Measurements from ENCODE around the gene KRTAP6-1. TPM values are rescaled to one million over a fixed set of nuclear protein-coding genes. Genes with fewer than 3 reads are reported as not detected.

The KRTAP6-1 gene
- total RNA-seq, 2 donors from 2014 or later = not detected

GRCh38 chr21:30629200-30629599, 15.5 kb upstream of the KRTAP6-1 start:
- no peaks in the 10 kb centered on the region for H3K27me3 Mint-ChIP-seq (ENCODE audit: insufficient read depth)
- H3K27ac Mint-ChIP-seq = no peak overlapping the region
- Histone ChIP-seq H3K36me3 (ENCODE audit: control insufficient read depth, insufficient read depth, low read length) (no peaks in the 10 kb centered on the region), H3K9me3 (ENCODE audit: control insufficient read depth, low read length) (no peaks in the 10 kb centered on the region), H3K4me3 (ENCODE audit: low read length) (no peak overlapping the region), H3K4me1 (ENCODE audit: control insufficient read depth, insufficient read depth, low read length) (no peaks in the 10 kb centered on the region), H3K27me3 (ENCODE audit: control insufficient read depth, insufficient read depth, low read length, poor library complexity, severe bottlenecking) (no peaks in the 10 kb centered on the region), H3K27ac (ENCODE audit: low read depth, low read length) (no peak overlapping the region), H3K9ac (ENCODE audit: extremely low read depth, low read length, poor library complexity, severe bottlenecking) (no peak overlapping the region)
- no peaks in the 10 kb centered on the region for H3K36me3 Mint-ChIP-seq (ENCODE audit: low read depth)
- DNase-seq = no peak
- no peaks in the 10 kb centered on the region for H3K4me1 Mint-ChIP-seq
- H3K9me3 Mint-ChIP-seq = peaks cover 46% of the 10 kb centered on the region
- H3K4me3 Mint-ChIP-seq = no peak overlapping the region
- 82% methylated on average over 1 of the region's 1 CpG; no CpG with 5 or more reads in 1 of the 2 experiments for WGBS, 2 experiments (ENCODE audit: insufficient coverage in 1 of 2, insufficient read length in 1 of 2)
- TF ChIP-seq, protein P1, sequence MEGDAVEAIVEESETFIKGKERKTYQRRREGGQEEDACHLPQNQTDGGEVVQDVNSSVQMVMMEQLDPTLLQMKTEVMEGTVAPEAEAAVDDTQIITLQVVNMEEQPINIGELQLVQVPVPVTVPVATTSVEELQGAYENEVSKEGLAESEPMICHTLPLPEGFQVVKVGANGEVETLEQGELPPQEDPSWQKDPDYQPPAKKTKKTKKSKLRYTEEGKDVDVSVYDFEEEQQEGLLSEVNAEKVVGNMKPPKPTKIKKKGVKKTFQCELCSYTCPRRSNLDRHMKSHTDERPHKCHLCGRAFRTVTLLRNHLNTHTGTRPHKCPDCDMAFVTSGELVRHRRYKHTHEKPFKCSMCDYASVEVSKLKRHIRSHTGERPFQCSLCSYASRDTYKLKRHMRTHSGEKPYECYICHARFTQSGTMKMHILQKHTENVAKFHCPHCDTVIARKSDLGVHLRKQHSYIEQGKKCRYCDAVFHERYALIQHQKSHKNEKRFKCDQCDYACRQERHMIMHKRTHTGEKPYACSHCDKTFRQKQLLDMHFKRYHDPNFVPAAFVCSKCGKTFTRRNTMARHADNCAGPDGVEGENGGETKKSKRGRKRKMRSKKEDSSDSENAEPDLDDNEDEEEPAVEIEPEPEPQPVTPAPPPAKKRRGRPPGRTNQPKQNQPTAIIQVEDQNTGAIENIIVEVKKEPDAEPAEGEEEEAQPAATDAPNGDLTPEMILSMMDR (conservative IDR thresholded peaks at IDR 0.05) = no peak

GRCh38 chr21:30628109-30628508, 14.4 kb upstream of the KRTAP6-1 start:
- H3K4me3 ChIP-seq (ENCODE audit: low read length) = no peak overlapping the region
- DNase-seq = no peak
- no peaks in the 10 kb centered on the region for H3K27me3 ChIP-seq (ENCODE audit: control insufficient read depth, insufficient read depth, low read length, poor library complexity, severe bottlenecking)
- Mint-ChIP-seq H3K36me3 (ENCODE audit: low read depth) (no peaks in the 10 kb centered on the region), H3K27ac (no peak overlapping the region), H3K9me3 (peaks cover 48% of the 10 kb centered on the region), H3K4me1 (no peaks in the 10 kb centered on the region), H3K4me3 (no peak overlapping the region), H3K27me3 (ENCODE audit: insufficient read depth) (no peaks in the 10 kb centered on the region)
- H3K36me3 ChIP-seq (ENCODE audit: control insufficient read depth, insufficient read depth, low read length) = no peaks in the 10 kb centered on the region
- 56% methylated on average over 2 of the region's 4 CpGs; no CpG with 5 or more reads in 1 of the 2 experiments for WGBS, 2 experiments (ENCODE audit: insufficient coverage in 1 of 2, insufficient read length in 1 of 2)
- no peak overlapping the region for H3K27ac ChIP-seq (ENCODE audit: low read depth, low read length)
- H3K4me1 ChIP-seq (ENCODE audit: control insufficient read depth, insufficient read depth, low read length) = no peaks in the 10 kb centered on the region
- TF ChIP-seq, protein P1 (conservative IDR thresholded peaks at IDR 0.05) = no peak
- no peak overlapping the region for H3K9ac ChIP-seq (ENCODE audit: extremely low read depth, low read length, poor library complexity, severe bottlenecking)
- no peaks in the 10 kb centered on the region for H3K9me3 ChIP-seq (ENCODE audit: control insufficient read depth, low read length)

- H3K4me1 Mint-ChIP-seq = no peaks in the 10 kb centered on the region
- H3K9ac ChIP-seq (ENCODE audit: extremely low read depth, low read length, poor library complexity, severe bottlenecking) = no peak overlapping the region
- H3K4me3 Mint-ChIP-seq = no peak overlapping the region
- H3K27ac Mint-ChIP-seq = no peak overlapping the region
- H3K4me3 ChIP-seq (ENCODE audit: low read length) = no peak overlapping the region
- H3K36me3 ChIP-seq (ENCODE audit: control insufficient read depth, insufficient read depth, low read length) = no peaks in the 10 kb centered on the region
- no peaks in the 10 kb centered on the region for H3K27me3 ChIP-seq (ENCODE audit: control insufficient read depth, insufficient read depth, low read length, poor library complexity, severe bottlenecking)
- TF ChIP-seq, protein P1 (conservative IDR thresholded peaks at IDR 0.05) = no peak
- no peak overlapping the region for H3K27ac ChIP-seq (ENCODE audit: low read depth, low read length)
- no peaks in the 10 kb centered on the region for H3K36me3 Mint-ChIP-seq (ENCODE audit: low read depth)
- H3K9me3 Mint-ChIP-seq = peaks cover 37% of the 10 kb centered on the region
- DNase-seq = no peak
- 86 to 88% methylated on average over 3 to 4 of the region's 4 CpGs for WGBS, 2 experiments (ENCODE audit: insufficient coverage in 1 of 2, insufficient read length in 1 of 2)
- H3K4me1 ChIP-seq (ENCODE audit: control insufficient read depth, insufficient read depth, low read length) = no peaks in the 10 kb centered on the region
- H3K9me3 ChIP-seq (ENCODE audit: control insufficient read depth, low read length) = no peaks in the 10 kb centered on the region
- no peaks in the 10 kb centered on the region for H3K27me3 Mint-ChIP-seq (ENCODE audit: insufficient read depth)
These were observed 11.9 kb upstream of the KRTAP6-1 start for GRCh38 chr21:30625449-30626165.
